ENCODE measurements around the gene IRS2.
A peak's percentile ranks its signal among the peaks of the same experiment; 100 is the strongest.

Gene IRS2

DNA sequence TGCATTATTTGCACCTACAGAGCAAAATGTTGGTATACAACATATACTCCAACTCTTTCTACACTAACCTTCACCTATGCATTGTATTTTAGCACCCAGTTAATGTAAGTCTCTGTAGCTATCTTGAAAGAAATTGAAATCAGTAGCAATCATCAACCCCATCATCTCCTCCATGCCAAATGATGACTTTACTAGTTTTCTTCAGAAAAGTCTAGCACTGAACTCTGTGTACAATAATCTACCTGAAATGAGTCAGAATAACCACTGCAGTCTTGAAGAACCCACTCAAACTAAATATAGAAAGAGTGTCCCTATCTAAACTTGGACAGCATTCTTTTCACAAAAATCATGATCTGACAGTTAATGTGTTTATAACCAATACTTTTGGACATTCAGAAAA lies 9.8 kb downstream of the IRS2 start:
- peaks cover 0 to 74% (median 30%) of the 10 kb centered on the region in 4 donors for H3K4me1 ChIP-seq
- H3K4me3 ChIP-seq = no peak overlapping the region
- intact Hi-C loops (cut with DNase I; ENCODE audit: low total_unique reads) = no loop called here
- H3K9me3 ChIP-seq = no peaks in the 10 kb centered on the region
- DNase-seq = no peak
- TF ChIP-seq, protein P1, sequence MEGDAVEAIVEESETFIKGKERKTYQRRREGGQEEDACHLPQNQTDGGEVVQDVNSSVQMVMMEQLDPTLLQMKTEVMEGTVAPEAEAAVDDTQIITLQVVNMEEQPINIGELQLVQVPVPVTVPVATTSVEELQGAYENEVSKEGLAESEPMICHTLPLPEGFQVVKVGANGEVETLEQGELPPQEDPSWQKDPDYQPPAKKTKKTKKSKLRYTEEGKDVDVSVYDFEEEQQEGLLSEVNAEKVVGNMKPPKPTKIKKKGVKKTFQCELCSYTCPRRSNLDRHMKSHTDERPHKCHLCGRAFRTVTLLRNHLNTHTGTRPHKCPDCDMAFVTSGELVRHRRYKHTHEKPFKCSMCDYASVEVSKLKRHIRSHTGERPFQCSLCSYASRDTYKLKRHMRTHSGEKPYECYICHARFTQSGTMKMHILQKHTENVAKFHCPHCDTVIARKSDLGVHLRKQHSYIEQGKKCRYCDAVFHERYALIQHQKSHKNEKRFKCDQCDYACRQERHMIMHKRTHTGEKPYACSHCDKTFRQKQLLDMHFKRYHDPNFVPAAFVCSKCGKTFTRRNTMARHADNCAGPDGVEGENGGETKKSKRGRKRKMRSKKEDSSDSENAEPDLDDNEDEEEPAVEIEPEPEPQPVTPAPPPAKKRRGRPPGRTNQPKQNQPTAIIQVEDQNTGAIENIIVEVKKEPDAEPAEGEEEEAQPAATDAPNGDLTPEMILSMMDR (IDR thresholded peaks at IDR 0.05) = no peak
- peaks cover 9 to 29% (median 21%) of the 10 kb centered on the region in 3 donors for H3K36me3 ChIP-seq
- peak overlapping the region in 1 of 2 donors; percentile 13 for H3K27ac ChIP-seq
- no peaks in the 10 kb centered on the region for H3K27me3 ChIP-seq

DNA sequence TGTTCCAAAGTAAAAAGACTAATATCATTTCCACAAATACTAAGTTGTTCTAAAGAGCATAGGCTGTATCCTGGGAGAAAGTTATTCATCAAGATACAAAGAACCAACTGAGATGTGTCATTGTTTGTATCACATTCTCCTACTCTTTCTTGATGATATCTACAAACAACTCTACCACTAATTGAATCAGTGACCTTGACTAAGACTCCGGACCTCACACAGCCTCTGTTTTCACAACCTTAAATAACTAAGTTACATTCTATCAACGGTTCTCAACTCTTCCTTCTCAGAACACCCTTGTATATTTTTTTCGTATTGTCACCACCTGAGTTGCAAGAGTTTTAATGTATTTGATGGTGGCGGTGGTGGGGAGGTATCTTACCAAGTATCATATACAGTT lies 12.6 kb downstream of the IRS2 start:
- TF ChIP-seq, protein P1 (IDR thresholded peaks at IDR 0.05) = no peak
- Histone ChIP-seq H3K4me3 (no peak overlapping the region), H3K27ac (no peak overlapping the region), H3K9me3 (no peaks in the 10 kb centered on the region), H3K36me3 (peaks cover 0 to 23% (median 22%) of the 10 kb centered on the region in 3 donors), H3K27me3 (no peaks in the 10 kb centered on the region), H3K4me1 (peaks cover 0 to 85% (median 24%) of the 10 kb centered on the region in 4 donors)
- intact Hi-C loops (cut with DNase I; ENCODE audit: low total_unique reads) = no loop called here
- no peak for DNase-seq

DNA sequence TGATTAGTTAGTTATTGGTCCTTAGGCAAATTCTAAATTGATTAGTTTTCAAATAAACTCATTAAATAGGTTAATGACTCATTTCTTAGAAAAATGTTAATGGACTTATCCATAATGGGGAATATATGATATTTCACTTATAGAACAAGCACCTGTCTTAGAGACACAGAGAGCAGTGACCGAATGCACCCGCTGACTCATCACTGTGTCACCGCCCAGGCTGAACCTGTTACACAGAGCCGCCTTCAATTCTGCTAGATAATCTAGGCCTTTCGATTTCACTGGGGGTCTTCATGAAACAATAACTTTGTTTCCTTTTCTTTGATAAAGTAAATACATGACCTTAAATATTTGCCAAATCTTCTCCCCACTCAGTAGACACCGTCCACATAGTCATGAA lies 13.1 kb downstream of the IRS2 start:
- TF ChIP-seq, protein P1 (IDR thresholded peaks at IDR 0.05) = no peak
- no peak overlapping the region for H3K27ac ChIP-seq
- no peak overlapping the region for H3K4me3 ChIP-seq
- H3K9me3 ChIP-seq = no peaks in the 10 kb centered on the region
- peaks cover 0 to 85% (median 22%) of the 10 kb centered on the region in 4 donors for H3K4me1 ChIP-seq
- DNase-seq = no peak
- no peaks in the 10 kb centered on the region for H3K27me3 ChIP-seq
- peaks cover 0 to 28% (median 23%) of the 10 kb centered on the region in 3 donors for H3K36me3 ChIP-seq
- intact Hi-C loops (cut with DNase I; ENCODE audit: low total_unique reads) = no loop called here

DNA sequence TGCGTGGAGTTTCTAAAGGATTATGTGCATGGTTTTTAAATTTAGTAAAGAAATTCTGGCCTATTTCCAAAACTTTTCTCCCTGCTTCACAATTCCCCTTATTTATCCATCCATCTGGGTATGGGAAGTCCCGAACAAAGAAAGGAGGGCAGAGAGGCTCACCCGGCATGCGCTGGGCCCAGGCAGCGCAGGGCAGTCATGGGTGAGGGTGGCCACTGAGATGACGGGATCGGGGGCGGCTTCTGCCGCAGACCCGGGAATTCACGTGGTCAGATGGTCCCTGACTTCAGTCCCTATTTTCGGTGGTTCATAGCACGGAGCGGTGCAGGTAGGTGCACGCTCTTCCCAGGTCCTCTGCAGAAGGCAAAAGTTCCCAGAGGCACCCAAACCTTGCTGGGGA lies 14.5 kb downstream of the IRS2 start:
- TF ChIP-seq, protein P1 (IDR thresholded peaks at IDR 0.05) = no peak
- no peak overlapping the region for H3K27ac ChIP-seq
- peaks cover 0 to 34% (median 23%) of the 10 kb centered on the region in 3 donors for H3K36me3 ChIP-seq
- intact Hi-C loops (cut with DNase I; ENCODE audit: low total_unique reads) = no loop called here
- no peak overlapping the region for H3K4me3 ChIP-seq
- peaks cover 0 to 80% (median 23%) of the 10 kb centered on the region in 4 donors for H3K4me1 ChIP-seq
- no peaks in the 10 kb centered on the region for H3K27me3 ChIP-seq
- H3K9me3 ChIP-seq = no peaks in the 10 kb centered on the region
- no peak for DNase-seq

DNA sequence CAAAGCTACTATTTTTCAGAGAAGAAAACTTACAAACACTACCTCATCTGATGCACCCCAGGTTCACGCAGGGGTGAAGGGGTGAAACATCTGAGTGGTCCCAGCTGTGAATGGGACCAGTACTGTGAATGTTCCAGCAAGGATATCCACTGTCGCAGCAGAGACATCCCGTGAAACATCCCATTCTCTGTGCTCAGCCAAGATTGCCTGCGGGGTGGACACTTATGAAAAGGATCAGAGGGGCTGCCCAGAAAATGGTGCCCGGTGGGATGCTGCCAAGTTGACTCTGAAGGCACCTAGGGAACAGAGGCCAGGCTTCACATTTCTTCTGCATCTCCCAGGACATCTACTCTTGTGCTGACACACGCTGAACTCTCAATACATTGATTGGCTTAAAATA lies 15.9 kb downstream of the IRS2 start:
- Histone ChIP-seq H3K27me3 (no peaks in the 10 kb centered on the region), H3K36me3 (peaks cover 0 to 34% (median 23%) of the 10 kb centered on the region in 3 donors), H3K27ac (no peak overlapping the region), H3K4me1 (peaks cover 0 to 70% (median 20%) of the 10 kb centered on the region in 4 donors), H3K9me3 (no peaks in the 10 kb centered on the region), H3K4me3 (no peak overlapping the region)
- TF ChIP-seq, protein P1 (IDR thresholded peaks at IDR 0.05) = no peak
- DNase-seq = no peak
- intact Hi-C loops (cut with DNase I; ENCODE audit: low total_unique reads) = no loop called here

DNA sequence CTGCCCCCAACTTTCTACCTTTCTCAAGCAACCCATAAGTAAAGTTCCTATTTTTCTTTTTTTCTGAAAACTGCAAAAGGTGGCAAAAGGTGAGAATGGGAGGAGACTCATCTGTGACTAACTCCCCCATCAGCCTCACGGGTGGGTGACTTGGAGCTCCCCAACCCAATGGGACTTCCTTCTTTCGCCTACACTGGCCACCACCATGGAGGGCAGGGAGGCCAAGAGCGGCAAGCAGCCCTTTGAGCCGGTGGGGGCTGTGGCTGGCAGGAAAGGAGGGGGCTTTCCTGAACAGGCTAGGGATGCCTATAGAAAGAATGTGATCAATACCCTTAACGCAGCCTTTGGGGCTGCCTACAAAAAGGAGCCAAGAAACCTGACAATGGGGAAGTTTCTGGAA lies 16.5 kb downstream of the IRS2 start:
- intact Hi-C loops (cut with DNase I; ENCODE audit: low total_unique reads) = no loop called here
- Histone ChIP-seq H3K9me3 (no peaks in the 10 kb centered on the region), H3K27ac (no peak overlapping the region), H3K4me3 (no peak overlapping the region), H3K4me1 (peaks cover 0 to 75% (median 24%) of the 10 kb centered on the region in 4 donors), H3K27me3 (no peaks in the 10 kb centered on the region), H3K36me3 (peaks cover 0 to 34% (median 23%) of the 10 kb centered on the region in 3 donors)
- DNase-seq = no peak
- TF ChIP-seq, protein P1 (IDR thresholded peaks at IDR 0.05) = no peak

Data from tibial artery (tissue), 4 donors.